PFSK-1 (cell line): ENCODE measurements around the gene ROM1.

ENCODE experiments used
- FOXP2 ChIP-seq: optimal IDR thresholded peaks from 2 replicates; pipeline ENCODE3; 2011; ENCODE audit warnings: borderline replicate concordance, control low read depth, inconsistent platforms; ENCODE audit not compliant: insufficient read depth; ENCODE audit errors: extremely low read length, extremely low read depth
- POLR2AphosphoS5 ChIP-seq: IDR thresholded peaks from 2 replicates; pipeline ENCODE4 v1.6.1; 2012; ENCODE audit warnings: low read depth, mild to moderate bottlenecking, control low read depth, low read length, moderate library complexity
- REST ChIP-seq, 2 experiments: IDR thresholded peaks; 2 replicates each; pipeline versions ENCODE4 v1.6.1 to v1.8.0; 2011 to 2012; ENCODE audit warnings: low read depth in 2 of 2, low read length in 2 of 2, control low read depth in 1 of 2, inconsistent platforms in 1 of 2, mild to moderate bottlenecking in 1 of 2, moderate library complexity in 1 of 2; ENCODE audit not compliant: insufficient read depth in 1 of 2
- SIN3A ChIP-seq: IDR thresholded peaks from 2 replicates; pipeline ENCODE4 v1.6.1; 2012; ENCODE audit warnings: mild to moderate bottlenecking, low read length, moderate library complexity, borderline replicate concordance; ENCODE audit not compliant: insufficient read depth
- TAF1 ChIP-seq: IDR thresholded peaks from 2 replicates; pipeline ENCODE4 v1.6.1; 2012; ENCODE audit warnings: low read length, control low read depth, borderline replicate concordance; ENCODE audit not compliant: insufficient read depth

Gene ROM1

GRCh38 chr11:62656796-62657429 is 43.9 kb downstream of the ROM1 start:
- TF ChIP-seq SIN3A (no peak), POLR2AphosphoS5 (no peak), REST (IDR thresholded peaks at IDR 0.05; ENCODE audit: insufficient read depth in 1 of 2, low read depth in 2 of 2, low read length in 2 of 2) (no peak), FOXP2 (no peak)

- no peak for TF ChIP-seq POLR2AphosphoS5
- no peak for TF ChIP-seq SIN3A
- no peak for TF ChIP-seq TAF1
- TF ChIP-seq FOXP2: no peak
- TF ChIP-seq REST (IDR thresholded peaks at IDR 0.05; ENCODE audit: insufficient read depth in 1 of 2, low read depth in 2 of 2, low read length in 2 of 2): no peak
These were observed 51.5 kb downstream of the ROM1 start for GRCh38 chr11:62664405-62665074.
